DMS53 treated with DMSO at 0.1 percent for 48 hours (cell line): Measurements from ENCODE around the gene RBPJL.
A peak's percentile ranks its signal among the peaks of the same experiment; 100 is the strongest.

Experiments used
- DNase-seq: peaks from one replicate; lab custom pipeline; 2025; ENCODE audit not compliant: unreplicated experiment; lab: John Stamatoyannopoulos, UW

The RBPJL gene

DNA sequence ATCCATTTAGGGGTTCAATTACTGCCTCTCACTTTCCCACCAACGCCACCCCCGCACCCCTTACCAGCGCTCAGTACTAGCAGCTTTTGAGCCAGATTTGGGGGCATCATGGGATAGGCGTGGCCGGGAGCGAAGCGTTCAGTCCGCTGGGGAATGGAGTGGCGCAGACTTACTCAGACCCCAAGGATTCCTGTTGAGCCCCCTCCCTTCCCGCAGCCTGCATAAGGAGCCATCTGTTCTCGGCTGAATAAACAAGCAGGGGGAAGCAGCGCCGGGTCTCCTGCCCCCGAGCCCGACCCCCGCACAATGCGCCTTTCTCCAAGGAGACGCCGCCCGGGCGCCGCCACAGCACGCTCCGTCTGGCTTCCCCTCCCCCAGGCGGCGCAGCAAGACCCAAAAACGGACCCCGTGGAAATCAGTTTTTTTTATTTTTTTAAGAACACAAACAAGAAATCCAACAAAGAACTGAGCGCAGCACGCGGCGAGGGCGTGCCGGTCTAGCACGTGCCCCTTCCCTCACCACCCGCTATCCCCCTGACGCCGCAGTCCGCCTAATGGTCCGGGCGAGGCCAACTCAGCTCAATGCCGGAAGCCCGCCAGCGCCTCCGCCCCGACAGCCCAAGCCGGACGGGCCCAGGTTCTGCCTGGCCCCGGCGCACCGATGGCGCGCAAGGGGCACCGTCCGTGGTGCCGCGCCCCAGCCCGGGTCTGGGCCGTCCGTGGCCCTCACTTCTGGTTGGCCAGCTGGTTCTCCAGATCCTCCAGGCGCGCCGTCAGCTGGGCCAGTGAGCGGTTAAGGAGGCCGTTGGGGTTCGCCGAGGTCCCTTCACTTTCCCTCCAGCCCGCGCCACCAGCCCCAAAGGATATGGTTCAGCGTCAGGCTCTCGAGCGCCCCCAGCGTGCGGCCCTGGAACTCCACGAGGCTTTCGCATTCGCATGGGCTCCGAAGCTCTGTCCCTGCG is 13.3 kb upstream of the RBPJL start:
- DNase-seq, result peak; percentile 77

DNA sequence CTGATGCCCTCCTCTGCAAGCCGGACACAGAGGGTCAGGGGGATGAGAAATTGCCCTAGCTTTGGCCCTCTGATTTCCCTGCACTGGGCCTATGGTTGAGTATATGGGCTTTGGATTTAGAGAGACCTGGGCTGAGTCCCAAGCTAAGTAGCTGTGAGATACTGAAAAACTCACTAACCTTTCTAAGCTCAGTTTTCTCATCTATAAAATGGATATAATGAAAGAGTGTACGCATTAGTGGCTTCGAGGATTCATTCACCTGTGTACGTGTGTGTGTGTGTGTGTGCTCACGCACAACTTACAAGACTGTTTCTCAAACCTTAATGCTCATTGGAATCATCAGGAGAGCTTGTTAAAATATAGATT is 12.7 kb upstream of the RBPJL start:
- DNase-seq, result no peak

DNA sequence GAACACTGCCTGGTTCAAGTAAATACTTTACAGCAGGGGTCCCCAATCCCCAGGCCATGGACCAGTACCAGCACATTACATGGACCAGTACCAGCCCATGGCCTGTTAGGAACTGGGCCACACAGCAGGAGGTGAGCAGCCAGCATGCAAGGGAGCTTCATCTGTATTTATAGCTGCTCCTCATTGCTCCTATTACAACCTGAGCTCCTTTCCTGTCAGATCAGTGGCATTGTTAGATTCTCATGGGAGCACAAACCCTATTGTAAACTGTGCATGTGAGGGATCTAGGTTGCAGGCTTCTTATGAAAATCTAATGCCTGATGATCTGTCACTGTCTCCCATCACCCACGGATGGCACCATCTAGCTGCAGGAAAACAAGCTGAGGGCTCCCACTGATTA is 12.0 kb upstream of the RBPJL start:
- no peak for DNase-seq

DNA sequence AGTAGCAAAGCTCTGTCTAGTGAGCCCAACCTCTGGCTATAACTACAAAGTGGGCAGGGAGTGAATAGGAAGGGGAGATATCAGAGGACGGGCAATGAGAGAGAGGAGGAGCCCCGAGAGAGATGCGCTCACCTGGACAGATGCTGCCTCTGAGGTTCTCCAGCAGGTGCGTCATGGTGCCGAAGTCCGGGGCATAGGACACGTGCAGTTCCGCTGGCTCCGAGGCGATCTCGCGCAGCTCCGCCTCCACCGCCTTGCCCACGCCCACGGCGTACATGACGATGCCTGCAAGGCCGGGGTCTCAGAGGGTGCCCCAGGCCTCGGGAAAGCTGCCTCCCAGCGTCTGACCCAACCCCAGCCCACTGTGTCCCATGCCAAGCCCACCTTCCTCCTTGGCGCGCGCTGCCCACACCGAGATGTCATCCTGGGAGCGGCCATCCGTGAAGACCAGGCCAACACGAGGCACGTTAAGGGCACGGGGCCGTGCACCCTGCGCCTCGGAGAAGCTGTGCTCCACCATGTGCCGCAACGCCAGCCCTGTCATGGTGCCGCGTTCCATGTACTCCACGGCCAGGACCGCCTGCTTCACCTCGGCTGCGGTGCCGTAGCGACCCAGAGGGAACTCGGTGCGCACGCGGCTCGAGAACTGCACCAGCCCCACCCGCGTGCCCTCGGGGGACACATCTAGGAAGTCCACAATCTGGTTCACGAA is 8.7 kb upstream of the RBPJL start:
- no peak for DNase-seq

DNA sequence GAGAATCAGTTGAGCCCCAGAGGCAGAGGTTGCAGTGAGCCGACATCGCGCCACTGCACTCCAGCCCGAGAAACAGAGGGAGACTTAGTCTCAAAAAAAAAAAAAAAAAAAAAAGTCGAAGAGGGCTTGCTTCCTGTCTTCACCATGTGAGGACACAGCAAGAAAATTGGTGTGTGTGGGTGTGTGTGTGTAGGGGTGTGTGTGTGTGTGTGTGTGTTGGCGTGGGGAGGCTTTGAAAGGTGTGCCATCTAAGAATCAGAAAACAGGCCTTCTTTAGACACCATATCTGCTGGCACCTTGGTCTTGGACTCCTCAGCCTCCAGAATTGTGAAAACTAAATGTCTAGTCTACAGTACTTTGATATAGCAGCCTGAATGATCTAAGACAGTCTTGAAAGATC is 6.9 kb upstream of the RBPJL start:
- no peak for DNase-seq

DNA sequence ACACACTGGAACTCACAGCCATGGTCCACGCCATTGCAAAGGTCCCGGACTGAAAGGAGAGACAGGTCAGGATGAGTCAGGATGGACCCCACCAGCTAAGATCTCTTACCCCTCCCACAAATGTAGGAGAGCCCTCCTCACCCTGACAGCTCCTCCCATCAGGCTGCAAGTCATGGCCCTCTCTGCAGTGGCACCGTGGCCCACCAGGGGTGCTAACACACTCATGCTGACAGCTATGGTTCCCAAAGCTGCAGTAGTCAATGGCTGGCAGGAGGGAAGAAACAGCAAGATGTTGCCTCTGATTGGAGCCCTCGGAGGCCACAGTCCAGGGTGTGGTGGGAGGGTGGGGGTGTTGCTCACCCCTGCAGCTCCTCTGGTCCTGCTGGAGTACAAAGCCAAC is 5.7 kb upstream of the RBPJL start:
- peak; percentile 12 for DNase-seq

DNA sequence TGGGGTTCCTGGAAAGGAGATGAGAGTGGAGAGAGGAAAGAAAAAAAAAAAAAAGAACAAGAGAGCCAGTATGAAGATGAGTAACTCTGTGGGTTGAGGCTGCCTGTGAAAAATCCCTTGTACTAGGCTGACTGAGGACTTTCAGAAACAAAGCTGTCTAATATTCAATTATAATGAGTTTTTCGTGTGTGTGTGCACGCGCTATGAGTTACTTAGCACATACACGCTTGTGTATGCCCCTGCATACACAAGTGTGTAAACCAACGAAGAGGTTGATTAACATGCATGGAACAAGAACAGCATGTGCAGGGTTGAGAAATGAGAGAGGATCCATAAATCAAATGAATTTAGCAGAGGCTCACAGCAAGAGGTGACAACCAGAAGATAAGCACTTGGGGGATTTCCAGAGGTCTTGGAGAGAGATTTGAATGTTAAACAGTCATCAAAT is 4.8 kb upstream of the RBPJL start:
- no peak for DNase-seq

DNA sequence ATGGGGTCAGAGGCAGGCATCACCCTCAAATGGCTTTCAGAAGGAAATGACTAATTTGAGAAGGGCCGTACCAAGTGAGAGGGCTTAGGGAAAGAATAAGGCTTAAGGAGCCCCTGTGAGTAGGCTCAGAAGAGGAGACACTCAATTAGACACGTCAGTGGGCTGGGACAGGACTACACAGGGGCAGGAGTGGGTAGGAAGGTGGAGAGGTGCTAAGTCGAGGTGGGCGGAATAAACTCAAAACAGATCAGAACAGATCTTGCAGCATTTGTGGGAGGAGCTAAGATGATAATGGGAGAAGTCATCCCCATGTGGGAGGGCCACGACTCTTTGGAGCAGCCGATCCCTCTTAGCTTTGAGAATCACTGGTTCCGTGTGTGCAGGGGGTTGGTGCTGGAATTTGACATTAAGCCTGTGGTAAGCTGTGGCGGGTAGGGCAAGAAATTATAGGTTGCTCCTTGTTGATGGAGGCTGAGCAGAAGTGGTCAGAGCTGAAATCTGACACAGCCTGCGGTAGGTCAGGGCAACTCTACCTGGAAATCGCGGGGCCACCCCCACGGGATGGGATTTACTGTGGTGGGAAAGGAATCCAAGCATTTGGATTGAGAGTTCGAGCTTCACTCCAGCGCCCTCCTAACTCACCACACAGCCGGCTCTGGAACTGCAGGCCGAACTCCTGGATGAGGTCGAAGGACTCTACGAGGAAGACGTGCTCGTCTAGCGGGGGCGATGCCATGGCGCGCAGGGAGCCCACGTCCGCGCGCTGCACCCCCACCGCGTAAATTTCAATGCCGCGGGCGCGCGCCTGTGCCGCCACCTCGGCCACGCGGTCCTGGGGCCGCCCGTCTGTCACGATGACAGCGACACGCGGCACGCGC is 2.8 kb upstream of the RBPJL start:
- no peak for DNase-seq

DNA sequence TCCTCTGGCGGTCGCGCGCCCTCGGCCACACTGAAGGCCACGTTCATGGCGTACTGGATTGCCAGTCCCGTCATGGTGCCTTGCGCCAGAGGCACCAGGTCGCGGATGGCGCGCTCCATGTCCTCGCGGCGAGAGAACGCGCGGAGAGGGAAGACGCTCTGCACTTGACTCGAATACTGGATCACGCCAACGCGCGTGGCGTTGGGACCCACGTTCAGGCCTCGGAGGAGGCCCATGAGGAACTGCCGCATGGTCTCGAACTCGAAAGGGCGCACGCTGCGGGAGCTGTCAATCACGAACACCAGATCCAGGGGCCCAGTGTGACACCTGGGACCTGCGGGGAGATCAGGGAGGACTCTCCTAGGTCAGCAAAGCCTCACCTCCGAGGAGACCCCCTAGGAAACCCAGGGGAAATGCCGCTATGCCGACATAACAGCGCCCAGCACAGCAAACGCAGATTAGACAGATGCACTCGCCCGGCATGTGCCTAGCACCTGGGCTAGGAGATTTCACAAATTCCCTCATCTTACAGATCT is 2.1 kb upstream of the RBPJL start:
- DNase-seq, result no peak

DNA sequence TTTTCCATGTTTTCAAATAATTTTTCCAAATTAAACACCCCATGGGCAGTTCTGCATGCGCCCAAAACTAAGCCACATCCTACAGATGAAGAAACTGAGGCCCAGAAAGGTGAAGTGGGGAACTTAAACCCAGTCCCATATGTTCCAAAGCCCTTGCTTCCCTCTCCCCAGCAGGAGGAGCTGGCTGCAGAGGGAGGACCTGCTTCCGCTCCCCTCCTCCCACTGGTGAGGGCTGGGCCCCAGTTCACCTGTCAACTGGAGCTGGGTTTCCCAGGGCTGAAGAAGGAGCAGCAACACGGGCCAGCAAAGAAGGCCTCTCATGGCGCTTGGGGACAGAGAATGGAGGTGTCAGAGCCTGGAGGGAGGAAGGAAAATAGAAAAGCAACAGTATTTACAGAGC is 1.4 kb upstream of the RBPJL start:
- peak; percentile 34 for DNase-seq

DNA sequence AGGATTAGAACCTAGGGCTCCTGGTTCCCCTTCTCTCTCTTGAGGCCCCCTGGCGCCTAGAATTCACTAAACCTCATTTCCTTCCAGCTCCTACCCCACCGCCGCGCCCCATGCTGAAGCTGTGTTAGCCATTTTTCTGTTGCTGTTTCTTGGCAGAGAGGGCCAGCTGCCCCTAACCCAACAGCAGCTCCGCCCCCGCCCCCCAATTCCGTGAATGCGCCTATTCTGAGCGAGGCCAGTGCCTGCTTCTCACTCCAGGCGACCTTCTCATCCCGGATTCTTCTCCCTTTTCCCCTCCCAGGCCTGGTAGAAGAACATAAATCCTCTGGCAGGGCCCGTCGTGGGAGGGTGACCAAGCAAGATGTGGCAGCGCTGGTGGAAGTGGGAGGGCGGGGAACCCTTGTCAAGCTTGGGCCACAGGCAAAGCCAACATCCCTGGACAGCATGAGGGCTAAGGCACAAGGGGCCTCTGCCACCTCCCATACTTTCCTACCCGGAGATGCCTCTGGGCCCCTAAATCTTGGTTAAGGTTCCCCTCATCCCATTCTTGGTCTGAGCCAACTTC is 518 bp downstream of the RBPJL start:
- no peak for DNase-seq

DNA sequence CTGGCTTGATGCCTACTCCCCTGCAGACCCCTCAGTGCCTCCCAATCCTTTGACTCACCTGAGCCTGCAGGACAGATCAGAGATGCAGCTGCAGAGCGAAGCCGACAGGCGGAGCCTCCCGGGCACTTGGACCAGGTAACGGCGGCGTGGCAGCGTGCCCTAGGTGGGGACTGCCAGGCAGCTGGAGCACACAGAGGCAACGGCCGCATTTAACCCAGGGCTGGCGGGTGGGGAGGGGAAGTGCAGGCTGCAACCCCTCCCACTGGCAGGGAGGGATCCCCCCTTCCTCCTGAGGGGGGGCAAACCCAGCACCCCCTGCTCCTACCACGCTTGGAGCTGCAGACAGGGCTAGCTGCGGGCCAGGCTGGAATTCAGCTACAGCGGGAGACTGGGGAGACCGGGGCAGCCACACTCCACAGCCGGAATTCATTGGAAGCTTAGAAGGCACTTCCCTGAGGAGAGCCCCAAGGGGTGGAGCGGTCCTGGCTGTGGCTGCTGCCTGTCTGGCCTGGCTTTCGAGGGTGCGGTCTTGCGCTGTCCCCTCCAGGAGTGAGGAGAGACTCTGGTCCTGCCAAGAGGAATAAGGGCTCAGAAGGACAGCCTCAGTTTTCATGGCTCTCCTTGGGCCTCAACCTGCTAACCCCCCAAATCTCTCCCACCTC is 1.6 kb downstream of the RBPJL start, which contains the start of gene MATN4:
Gene MATN4 (minus strand): TSS at position 183 of the 662 bp plus-strand sequence. CDS start 2,717 bp downstream, outside the sequence.
- DNase-seq, result peak; percentile 28

DNA sequence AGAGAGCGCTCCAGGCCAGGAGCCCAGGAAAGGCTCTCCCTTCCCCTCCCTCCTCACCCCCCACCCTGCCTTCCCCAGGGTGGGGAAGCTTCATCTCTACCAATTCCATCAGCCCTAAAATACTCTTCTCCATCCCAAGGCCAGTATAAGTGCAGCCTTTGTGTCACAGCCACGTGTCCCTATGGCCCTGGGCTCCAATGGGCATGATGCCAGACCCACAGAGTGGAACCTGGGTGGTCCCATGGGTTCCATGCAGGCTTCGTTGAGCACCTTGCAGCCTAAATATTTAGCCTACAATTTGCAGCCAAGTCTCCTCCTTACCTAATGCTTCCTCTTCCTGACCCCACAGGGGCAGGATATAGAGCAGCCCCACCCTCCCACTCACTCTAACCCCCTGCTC is 2.4 kb downstream of the RBPJL start:
- no peak for DNase-seq

DNA sequence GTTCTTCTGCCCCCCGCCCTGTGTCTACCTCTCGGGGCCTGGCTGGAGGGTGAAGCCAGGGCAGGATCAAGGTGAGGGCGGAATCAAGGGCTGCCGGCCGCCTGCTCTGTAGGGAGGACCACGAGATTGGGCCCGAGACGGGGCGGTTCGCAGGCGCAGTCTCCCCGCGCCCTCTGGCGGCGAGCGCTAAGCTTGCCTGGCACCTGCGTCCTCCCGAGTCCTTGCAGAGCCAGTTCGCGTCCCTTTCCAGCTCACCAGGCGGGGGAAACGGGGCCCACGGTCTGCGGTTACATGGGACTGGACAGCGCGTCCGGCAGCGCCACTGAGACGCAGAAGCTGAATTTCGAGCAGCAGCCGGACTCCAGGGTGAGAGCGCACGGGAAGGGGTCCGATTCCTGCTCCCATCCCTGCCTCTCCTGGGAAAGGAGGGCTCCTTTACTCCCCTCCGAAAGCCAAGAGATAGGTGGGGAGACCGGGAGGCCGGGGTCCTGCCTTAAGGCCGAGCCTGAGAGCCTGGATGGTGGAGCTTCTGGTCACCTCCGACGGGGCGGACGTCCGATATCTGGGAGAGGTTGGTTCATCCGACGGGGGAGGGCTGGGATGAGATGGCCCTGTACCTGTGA is 5.1 kb downstream of the RBPJL start:
- DNase-seq, result peak; percentile 72

DNA sequence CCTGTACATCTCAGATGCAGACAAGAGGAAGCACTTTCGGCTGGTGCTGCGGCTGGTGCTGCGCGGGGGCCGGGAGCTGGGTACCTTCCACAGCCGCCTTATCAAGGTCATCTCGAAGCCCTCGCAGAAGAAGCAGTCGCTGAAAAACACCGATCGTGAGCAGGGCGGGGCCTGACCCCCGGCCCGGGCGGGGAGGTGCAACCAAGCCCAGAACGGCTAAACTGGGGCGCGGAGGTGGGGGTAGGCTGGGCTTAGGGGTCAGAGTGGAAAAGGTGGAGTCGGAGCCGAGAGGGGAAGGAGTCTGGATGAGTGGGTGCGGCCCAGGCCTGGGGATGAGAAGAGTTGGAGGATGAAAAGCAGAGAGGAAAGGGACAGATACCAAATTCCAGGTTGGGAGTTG is 5.6 kb downstream of the RBPJL start:
- DNase-seq, result no peak

DNA sequence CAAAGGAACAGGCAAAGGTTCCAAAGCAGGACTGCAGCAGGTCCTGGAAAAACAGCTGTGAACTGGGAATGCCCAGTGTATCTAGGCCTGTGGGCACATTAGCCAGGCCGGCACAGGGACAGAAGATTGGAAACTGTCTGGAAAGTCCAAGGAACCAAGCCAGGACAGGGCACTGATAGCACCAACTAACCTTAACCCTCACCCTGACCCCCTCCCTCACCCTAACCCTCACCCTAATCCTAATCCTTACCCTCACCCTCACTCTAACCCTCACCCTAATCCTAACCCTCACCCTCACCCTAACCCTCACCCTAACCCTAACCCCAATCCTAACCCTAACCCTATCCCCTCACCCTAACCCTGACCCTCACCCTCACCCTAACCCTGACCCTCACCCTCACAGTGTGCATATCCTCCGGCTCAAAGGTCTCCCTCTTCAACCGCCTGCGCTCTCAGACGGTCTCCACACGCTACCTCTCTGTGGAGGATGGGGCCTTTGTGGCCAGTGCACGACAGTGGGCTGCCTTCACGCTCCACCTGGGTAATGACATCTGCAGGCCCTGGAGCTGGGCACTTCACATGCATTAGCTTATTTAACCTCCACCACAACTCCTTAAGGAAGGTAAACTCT is 6.5 kb downstream of the RBPJL start:
- DNase-seq, result no peak

DNA sequence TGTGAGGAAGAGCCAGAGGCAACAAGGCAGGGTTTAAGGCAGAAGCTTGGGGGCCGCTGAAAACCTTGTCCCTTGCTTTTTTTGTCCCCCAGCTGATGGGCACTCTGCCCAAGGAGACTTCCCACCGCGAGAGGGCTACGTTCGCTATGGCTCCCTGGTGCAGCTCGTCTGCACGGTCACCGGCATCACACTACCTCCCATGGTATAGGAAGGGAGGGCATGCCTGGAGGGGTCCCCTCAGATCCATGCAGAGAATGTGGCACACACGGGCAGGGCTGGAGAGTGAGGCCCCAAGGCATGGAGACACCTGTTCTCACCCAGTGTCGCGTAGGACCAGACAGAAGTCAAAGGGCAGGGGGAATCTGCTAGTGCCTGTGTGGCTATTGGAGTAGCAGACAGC is 7.3 kb downstream of the RBPJL start:
- DNase-seq, result no peak

DNA sequence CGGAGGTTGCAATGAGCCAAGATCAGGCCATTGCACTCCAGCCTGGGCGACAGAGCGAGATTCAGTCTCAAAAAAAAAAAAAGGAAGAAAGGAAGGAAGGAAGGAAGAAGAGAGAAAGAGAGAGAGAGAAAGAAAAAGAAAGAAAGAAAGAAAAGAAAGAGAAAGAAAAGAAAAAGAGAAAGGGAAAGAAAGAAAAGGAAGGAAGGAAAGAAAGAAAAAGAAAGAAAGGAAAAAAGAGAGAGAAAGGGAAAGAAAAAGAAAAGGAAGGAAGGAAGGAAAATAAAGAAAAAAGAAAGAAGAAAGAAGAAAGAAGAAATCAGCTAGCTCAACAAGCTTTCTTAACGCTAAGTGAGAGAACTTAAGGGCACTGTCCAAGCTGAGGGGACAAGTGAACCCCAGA is 9.0 kb downstream of the RBPJL start:
- DNase-seq, result no peak
